ENCODE data around the gene FBXL13. TPM values are rescaled to one million over a fixed set of nuclear protein-coding genes. Genes with fewer than 3 reads are reported as not detected.
A peak's percentile ranks its signal among the peaks of the same experiment; 100 is the strongest.

The FBXL13 gene
- polyA plus RNA-seq, 1 experiment = 0.20 TPM

DNA sequence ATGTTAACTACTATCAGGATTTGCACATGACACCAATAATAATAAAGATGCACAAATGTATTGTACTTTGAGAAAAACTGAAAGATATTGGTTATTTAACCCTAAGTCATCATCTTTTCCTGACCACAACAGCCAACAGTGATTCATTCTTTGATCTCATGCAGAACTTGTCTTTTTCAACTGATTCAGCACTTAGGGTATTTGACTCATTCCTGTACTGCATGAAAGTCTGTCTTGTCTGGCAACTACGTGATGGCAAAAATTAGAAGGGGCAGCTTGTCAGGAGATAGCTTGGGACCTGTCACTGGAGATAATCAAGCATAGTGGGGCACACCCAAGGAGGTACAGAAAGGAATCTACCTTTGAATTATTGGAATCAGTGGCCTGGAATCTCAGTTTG lies 239.6 kb downstream of the FBXL13 start:
- DNase-seq (ENCODE audit: low read depth) = peak; percentile 23
- Histone ChIP-seq H3K36me3 (ENCODE audit: control insufficient read depth, insufficient read depth, low read length) (no peaks in the 10 kb centered on the region), H3K4me3 (ENCODE audit: low read depth, low read length) (no peak overlapping the region), H3K27me3 (ENCODE audit: control insufficient read depth, insufficient read depth, low read length) (no peaks in the 10 kb centered on the region)
- ChIA-PET POLR2A (no interaction called here), CTCF (interaction anchor here (0.7 to 1.2 kb wide), 2 partner anchors 10 to 92 kb away, joined by 3 to 4 read pairs; no protein-coding TSS in a partner anchor)
- TF ChIP-seq, protein P1, sequence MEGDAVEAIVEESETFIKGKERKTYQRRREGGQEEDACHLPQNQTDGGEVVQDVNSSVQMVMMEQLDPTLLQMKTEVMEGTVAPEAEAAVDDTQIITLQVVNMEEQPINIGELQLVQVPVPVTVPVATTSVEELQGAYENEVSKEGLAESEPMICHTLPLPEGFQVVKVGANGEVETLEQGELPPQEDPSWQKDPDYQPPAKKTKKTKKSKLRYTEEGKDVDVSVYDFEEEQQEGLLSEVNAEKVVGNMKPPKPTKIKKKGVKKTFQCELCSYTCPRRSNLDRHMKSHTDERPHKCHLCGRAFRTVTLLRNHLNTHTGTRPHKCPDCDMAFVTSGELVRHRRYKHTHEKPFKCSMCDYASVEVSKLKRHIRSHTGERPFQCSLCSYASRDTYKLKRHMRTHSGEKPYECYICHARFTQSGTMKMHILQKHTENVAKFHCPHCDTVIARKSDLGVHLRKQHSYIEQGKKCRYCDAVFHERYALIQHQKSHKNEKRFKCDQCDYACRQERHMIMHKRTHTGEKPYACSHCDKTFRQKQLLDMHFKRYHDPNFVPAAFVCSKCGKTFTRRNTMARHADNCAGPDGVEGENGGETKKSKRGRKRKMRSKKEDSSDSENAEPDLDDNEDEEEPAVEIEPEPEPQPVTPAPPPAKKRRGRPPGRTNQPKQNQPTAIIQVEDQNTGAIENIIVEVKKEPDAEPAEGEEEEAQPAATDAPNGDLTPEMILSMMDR (IDR thresholded peaks at IDR 0.05; ENCODE audit: insufficient read depth, low read depth, low read length) = no peak

DNA sequence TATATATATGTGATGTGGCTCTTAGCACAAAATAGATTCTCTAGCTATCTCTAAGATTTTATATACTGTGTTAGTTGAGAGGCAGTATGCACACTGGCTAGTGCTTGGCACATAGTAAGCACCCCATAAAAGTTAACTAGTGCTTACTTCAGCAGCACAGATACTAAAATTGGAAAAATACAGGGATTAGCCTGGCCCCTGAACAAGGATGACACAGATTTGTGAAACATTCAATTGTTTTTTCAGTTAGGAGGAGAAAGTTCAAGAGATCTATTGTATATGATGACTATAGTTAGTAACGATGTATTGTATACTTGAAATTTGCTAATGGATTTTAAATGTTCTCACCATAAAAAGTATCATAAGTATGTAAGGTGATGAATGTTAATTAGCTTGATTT lies 240.1 kb downstream of the FBXL13 start:
- ChIA-PET POLR2A (no interaction called here), CTCF (interaction anchor here (0.7 kb wide), 1 partner anchor 92 kb away, joined by 3 read pairs; no protein-coding TSS in a partner anchor)
- Histone ChIP-seq H3K36me3 (ENCODE audit: control insufficient read depth, insufficient read depth, low read length) (no peaks in the 10 kb centered on the region), H3K4me3 (ENCODE audit: low read depth, low read length) (no peak overlapping the region), H3K27me3 (ENCODE audit: control insufficient read depth, insufficient read depth, low read length) (no peaks in the 10 kb centered on the region)
- no peak for DNase-seq (ENCODE audit: low read depth)
- TF ChIP-seq, protein P1 (IDR thresholded peaks at IDR 0.05; ENCODE audit: insufficient read depth, low read depth, low read length) = no peak

DNA sequence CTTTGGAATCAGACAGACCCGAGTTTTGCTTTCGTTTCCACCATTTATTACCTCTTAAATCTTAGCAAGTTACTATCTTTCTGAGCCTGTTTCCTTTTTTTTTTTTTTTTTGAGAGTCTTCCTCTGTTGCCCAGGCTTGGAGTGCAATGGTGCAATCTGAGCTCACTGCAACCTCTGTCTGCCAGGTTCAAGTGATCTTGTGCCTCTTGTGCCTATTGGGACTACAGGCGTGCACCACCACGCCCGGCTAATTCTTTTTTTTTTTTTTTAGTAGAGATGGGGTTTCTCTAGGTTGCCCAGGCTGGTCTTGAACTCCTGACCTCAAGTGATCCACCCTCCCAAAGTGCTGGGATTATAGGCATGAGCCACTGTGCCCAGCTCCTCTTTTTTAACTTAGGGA lies 241.3 kb downstream of the FBXL13 start:
- TF ChIP-seq, protein P1 (IDR thresholded peaks at IDR 0.05; ENCODE audit: insufficient read depth, low read depth, low read length) = no peak
- no peak for DNase-seq (ENCODE audit: low read depth)
- CTCF ChIA-PET = no interaction called here
- POLR2A ChIA-PET = no interaction called here
- Histone ChIP-seq H3K36me3 (ENCODE audit: control insufficient read depth, insufficient read depth, low read length) (no peaks in the 10 kb centered on the region), H3K27me3 (ENCODE audit: control insufficient read depth, insufficient read depth, low read length) (no peaks in the 10 kb centered on the region), H3K4me3 (ENCODE audit: low read depth, low read length) (no peak overlapping the region)

DNA sequence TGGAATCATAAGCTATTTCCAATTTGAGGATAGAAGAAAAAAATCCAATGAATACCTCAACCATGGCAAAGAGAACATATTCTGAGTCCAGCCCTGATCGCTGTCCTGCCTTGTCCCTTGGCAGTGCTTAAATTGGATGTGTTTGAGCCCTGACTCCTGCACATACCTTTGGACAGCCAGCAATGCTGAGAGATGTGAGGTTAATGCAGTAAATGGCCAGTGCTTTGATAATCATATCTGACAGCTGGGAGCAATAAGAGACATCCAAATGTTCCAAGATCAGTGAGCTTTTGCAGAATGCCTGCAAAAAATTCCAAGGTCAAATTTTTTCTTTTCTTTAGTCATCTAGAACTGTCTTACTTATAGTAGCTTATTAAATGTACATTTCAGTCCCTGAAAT lies 241.9 kb downstream of the FBXL13 start:
- POLR2A ChIA-PET = no interaction called here
- CTCF ChIA-PET = interaction anchor here (0.5 kb wide), 1 partner anchor 230 kb away, joined by 3 read pairs; no protein-coding TSS in a partner anchor
- H3K27me3 ChIP-seq (ENCODE audit: control insufficient read depth, insufficient read depth, low read length) = no peaks in the 10 kb centered on the region

DNA sequence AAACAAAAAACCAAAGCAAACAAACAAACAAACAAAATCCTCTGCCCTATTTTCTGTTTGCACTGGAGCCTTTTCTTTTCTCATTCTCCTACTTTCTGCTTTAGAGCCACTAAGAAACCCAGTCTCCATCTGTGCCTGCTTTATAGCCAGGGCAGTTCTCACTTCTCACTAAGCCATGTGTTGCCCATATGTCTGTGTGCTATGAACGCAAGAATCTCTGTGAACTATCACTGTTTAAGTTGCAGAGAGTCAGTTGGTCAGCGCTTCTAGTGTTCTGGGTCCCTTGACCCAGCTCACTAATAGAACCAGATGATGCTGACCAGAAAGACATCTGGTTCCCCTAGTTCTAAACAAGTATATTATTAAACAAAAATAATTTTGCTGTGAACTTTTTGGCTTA lies 244.4 kb downstream of the FBXL13 start:
- peak; percentile 38 for DNase-seq (ENCODE audit: low read depth)

More for the DNA sequence above, 241.9 kb downstream of the FBXL13 start:
- no peak for DNase-seq (ENCODE audit: low read depth)
- Histone ChIP-seq H3K4me3 (ENCODE audit: low read depth, low read length) (no peak overlapping the region), H3K36me3 (ENCODE audit: control insufficient read depth, insufficient read depth, low read length) (no peaks in the 10 kb centered on the region)
- TF ChIP-seq, protein P1 (IDR thresholded peaks at IDR 0.05; ENCODE audit: insufficient read depth, low read depth, low read length) = no peak

More for the DNA sequence above, 244.4 kb downstream of the FBXL13 start:
- no peaks in the 10 kb centered on the region for H3K27me3 ChIP-seq (ENCODE audit: control insufficient read depth, insufficient read depth, low read length)
- CTCF ChIA-PET = no interaction called here
- POLR2A ChIA-PET = no interaction called here
- TF ChIP-seq, protein P1 (IDR thresholded peaks at IDR 0.05; ENCODE audit: insufficient read depth, low read depth, low read length) = no peak
- H3K36me3 ChIP-seq (ENCODE audit: control insufficient read depth, insufficient read depth, low read length) = no peaks in the 10 kb centered on the region
- H3K4me3 ChIP-seq (ENCODE audit: low read depth, low read length) = no peak overlapping the region
